Femur (tissue), 1 donor: ENCODE results near the gene SCAMP4.

Experiments used
- DNase-seq: peaks from one replicate; pipeline ENCODE4 v3.0.0-alpha.2; 2017

SCAMP4 gene

DNA sequence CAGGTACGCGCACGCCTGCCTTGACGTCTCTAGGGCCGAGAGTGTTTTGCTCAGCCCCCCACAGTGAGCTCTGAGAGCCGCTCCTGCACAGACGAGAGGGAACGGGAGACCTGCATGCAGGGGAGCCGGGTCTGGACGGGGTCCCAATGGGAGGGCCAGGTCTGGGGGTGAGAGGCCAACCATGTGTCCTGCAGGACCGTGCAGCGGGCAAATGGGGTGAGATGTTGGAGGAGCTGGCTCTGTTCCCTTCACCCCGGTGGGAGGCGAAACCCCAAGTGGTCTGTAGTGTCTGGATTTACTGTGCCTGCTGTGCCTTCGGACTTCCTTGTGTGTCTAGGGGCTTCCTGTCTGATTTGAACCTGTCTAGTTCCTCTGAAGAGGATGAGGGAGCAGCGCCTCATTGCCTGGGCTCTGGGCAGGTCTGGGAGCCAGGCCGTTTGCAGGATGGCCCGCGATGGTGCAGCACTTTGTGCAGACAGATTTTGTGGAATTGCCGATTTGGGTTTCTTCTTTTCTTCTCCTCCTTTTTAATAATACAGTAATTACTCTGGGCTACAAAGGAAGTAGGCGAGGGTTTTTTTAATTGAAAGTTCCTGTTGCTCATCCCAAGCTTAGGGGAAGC is 37.8 kb downstream of the SCAMP4 start:
- DNase-seq = no peak

DNA sequence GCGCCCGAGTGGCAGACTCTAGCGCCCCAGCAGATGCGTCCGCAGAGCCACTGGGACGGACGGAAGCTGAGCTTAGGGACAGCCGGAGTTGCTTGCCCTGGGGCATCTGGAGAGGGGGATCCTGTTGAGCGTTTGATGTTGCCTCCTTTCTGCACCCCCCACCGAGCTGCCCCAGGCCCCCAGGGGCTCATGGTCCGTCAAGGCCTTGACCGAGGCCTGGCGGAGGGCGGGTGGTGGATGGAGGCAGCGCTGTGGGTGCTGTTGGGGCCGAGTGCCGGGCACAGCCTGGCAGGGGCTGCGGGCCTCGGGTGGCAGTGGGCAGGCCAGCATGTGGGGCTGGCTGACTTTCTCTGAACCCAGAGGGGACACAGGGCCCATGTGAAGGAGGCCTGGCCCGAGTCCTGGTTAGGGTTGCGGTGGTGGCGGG is 38.5 kb downstream of the SCAMP4 start:
- no peak for DNase-seq

DNA sequence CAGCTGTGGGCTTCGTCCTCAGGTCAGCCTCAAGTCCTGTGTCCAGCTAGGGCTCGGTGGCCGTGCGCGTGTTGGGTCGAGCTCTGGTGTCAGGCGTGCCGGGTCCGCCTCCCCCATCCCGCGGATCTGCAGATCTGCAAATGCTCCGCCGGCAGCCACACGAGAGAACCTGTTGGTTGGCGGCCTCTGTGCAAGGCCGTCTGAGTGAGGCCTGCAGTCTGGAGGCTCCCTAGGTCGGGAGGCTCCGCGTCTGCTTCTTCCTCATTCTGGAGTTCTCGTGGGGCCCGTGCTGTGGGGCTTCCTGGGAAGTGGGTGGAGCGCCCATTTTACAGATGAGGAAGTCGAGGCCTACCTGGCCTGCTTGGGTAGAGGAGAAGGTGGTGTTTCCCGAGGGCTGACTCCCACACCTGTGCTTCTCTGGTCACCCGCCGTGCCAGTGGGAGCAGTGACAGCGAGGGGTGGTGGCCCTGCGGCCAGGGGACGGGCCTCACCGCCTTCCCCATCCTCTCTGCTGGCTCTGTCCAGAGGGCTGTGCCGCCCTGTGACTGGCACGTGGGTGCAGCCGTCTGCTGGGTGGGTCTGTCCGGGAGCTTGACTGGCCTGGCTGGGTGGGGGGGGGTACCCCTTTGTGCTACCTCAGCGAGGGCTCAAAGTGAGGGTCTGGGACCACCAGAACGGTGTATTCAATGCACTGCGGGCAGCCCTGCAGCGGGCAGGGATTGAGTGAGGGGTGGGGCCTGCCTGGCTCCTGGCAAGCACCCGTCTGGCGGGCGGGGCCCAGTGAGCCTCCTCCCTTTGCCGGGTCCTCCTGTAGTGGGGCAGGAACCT is 39.1 kb downstream of the SCAMP4 start:
- no peak for DNase-seq

DNA sequence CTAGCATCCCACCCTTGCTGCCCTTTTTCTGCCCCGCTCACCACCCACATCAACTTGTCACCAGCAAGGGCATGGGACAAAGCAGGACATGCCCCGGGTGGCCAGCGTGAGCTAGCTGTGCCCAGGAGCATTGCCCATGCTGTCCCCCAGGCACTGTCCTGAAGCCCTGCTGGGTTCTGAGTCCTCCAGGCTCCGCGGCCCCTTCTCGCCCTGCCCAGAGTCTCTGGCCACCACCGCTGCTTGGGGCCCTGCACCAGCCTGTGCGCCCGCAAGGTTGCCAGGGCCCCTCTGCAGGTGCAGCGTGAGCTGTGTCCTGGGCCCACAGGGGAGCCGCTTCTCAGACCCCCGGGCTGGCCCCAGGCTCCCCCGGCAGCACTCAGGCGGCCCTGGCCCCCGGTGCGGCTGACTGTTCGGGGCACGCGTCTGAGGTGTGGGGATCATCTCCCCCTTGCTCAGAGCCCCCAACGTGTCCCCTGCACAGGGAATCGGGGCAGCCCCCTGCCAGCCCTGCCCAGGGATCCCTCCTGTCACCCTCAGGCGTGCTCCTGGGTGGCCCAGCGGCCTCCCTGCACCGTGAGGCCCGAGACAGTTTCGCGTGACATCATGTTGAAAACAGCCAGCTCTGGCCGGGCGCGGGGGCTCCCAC is 39.8 kb downstream of the SCAMP4 start:
- DNase-seq = no peak

DNA sequence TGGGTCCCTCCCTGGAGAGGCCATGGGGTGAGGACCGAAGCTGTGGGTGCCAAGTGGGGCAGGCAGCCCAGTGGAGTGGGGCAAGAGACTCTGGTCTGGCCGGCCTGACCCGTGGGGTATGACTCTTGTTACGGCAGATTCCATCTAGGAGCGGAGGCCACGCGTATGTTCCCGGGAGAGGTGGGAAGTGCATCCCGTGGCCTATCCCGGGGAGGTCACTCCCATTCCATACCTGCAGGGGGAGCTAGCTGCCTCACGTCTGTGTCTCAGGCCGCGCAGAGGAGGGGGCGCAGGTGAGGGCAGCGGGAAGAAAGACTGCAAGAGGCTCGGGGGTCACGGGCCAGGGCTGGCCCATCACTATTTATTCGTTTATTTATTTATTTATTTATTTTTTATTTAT is 40.7 kb downstream of the SCAMP4 start:
- DNase-seq = no peak

DNA sequence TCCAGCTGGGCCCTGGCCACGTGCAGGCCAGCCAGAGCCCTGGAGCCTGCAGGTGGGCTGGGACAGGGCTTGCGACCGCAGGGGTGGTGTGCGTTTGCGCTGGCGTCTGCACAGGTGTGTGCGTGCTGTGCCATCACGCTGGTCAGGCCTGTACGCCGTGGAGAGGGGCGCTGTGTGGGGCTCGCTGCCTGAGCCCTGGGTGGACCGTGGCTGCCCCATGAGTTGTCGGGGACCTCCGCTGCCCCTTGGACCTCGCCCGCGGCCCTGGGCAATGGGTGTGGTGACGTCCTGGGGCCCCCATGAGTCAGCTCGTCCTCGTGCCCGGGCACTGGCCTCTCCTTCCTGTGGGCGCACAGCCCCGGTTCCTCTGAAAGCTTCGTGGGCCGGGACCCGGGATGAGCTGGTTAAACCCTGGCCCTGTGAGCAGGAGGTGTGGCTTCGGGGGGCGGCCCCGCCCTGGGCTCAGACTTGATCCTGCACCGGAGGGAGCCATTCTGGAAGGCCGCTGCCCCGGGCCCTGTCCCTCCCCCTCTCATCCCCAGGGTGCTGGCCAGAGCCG is 42.5 kb downstream of the SCAMP4 start:
- DNase-seq = no peak

DNA sequence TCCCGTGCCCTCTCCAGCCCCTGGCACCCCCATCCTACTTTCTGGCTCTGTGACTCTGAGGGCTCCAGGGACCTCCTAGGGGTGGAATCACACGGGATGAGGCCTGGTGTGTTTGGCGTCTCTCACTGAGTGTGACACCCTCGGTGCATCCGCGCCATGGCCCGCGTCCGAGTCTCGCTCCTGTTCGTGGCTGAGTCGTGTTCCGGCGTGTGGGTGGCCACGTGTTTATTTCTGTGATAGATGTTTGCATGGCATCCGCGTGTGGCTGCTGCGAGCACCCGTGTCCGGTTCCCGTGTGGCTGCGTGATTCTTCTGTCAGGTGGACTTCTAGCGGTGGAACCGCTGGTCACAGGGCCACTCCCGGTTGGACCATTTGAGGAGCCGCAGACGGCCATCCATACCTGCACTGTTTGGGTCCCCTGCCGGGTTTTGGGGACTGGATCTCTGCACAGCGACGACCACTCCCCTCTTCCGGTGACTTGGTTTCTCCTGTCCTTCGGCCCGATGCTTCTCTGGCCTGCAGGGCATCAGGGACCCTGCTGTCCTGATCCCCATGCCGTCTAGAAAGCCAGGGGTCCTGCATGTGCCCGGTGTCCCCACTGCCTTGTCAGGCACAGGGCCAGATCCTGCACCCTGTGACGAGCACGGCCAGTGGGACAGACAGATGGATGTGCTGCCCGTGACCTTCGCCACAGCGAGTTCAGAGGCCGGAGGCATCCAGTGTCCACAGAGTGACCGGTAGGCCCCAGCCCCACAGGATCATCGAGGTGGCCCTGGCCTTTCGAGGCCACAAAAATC is 44.3 kb downstream of the SCAMP4 start:
- DNase-seq = no peak

DNA sequence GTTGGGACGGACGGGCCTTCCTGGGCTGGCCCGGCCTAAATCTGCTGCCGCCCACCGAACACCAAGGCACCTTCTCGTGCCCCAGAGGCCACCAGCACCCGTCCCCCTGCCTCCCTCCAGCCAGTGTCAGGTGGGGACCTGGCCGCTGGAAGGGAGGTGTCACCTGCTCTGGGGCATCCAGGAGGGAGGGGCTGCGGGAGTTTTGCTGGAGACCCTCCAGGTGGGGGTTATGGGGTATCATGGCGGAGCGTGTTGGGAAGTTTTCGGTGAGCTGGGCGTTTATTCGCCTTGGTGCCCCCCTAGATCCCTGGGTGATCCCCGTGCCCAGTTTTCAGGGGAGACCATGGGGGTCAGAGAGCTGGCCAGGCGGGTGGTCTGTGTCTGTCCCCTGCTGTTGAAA is 45.4 kb downstream of the SCAMP4 start:
- no peak for DNase-seq

DNA sequence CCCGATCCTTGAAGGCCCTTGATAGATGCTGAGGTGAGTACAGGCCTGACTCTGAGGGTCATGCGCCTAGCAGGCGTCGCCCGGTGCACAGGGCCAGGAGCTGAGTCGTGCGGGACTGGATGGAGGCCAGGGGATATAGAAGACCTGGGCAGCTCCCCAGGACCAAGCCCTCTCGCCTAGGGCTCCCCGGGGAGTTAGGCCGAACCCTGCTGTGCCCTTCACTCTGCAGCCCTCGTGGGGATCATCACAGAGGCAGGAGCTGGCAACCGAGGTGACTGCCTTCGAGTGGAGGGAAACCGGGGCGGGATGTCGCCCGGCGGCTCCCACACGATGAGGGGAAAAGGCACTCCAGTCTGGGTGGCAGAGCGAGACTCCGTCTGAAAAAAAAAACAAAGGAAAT is 47.4 kb downstream of the SCAMP4 start:
- DNase-seq = no peak

DNA sequence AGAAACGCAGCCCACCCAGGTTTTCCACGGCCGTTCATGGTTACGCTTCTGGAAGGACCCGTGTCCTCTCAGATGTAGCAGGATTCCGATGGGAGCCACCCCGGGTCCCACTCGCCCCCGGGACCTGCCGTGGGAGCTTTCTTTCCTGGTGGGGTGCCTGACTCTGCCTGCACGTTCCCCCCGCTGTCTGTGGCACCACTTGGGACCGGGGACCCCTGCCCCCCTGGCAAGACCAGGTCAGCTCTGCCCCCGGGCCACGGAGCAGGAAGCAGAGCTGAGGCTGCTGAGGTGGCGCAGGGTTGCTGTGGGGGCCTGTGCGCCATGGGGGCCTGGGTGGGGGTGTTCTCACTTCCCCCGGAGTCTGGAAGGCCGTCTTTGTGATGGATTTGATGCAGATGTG is 47.8 kb downstream of the SCAMP4 start:
- DNase-seq = no peak

DNA sequence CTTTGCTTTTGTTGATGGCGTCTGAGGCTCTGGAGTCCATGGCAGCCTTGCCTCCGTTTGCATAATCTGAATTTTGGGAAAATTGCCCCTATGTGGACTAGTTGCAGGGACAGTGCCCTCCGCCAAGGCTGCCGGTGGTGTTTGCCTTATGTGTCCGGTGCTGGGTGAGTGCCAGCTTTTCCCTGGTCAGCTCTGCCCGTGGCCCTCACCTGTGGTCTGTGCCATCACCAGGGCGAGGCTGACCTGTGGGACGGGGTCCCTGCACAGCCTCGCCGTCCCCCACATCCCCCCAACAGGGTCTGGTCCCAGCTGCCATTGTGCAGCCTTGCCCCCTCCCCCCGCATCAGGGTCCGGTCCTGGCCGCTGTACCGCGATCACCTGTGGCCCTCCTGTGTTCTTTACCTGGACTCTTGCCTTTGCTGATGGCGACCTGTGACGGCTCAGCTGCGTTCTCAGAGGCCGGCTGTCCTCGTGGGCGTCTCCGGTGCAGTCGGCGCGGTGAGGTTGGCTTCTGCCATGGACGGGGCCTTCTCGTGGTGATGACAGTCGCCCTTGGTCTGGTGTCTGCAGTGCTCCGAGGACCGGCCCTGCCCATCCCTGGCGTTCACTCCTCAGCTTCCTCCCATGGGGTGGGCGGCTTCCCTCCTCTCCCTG is 48.4 kb downstream of the SCAMP4 start:
- no peak for DNase-seq

DNA sequence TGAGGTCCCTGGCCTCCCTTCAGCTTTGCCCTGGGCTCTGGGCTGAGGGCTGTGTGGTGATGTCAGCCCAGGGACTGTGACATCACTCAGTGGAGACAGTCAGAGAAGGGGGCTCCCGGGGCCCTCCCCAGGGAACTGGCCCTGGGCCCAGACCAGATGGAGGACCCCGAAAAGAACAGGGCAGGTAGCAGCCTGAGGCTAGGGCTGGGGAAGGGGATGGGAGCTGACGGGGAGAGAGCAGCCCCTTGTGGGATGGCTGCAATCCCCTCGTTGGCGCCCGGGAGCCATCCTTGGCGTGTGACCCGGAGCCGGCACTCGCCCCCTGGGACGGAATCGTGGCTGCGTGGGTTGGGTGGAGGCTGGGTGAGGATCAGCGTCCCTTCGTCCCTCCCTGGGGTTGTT is 49.3 kb downstream of the SCAMP4 start:
- DNase-seq = no peak

DNA sequence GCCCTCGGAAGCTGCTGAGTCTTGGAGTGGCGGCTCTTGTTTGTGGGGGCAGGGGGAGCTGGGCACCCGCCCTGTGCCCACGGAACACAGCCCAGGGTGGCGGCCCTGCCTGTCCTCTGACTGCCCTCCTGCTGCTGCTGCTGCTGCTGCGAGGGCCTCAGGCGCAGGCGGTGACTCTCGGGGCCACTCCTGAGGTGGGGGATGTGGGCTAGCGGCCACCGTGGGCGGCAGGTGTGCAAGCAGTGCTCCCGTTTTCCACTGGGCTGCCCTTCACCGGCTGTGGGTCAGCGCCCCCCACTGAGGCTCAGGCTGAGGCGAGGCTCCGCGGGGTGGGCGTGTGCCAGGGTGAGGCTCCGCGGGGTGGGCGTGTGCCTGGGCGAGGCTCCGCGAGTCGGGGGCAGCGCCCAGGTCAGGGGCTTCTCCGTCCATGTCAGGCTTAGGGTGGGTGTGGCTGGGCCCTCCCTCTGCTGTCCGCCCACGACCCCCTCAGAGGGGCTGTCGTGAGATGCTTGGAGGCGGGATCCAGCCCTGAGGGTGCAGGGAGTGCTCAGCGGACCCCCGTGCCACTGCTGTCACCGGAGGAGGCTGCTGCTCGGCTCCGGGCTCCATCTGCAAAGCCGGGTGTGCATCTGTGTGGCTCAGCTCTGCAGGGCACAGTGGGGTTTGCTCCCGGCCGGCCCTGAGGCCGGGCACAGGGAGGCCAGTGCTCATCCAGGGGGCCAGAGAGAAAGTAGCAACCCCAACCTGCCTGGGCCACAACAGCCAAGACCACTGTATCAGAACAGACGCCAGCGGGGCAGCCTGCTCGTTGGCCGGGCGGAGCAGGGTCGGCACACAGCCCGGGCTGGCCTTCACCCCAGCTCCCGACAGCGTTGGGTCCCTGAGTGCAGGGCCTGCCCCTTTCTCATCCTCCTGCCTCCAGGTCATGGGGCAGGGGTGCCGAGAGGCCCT is 50.2 kb downstream of the SCAMP4 start:
- no peak for DNase-seq

DNA sequence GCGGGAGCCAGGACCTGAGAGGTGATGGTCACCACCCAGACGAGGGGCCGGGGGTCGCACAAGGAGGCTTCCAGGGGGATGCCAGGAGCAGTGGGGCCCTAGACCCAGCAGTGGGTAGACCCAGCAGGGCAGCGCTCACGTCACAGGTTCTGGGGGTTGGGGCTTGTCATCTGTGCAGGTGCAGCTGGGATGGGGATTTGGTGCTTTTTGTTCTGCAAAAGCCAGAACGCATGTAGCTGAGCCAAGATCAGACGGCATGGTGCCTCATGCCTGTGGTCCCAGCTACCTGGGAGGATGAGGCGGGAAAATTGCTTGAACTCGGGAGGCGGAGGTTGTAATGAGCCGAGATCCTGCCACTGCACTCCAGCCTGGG is 50.9 kb downstream of the SCAMP4 start:
- DNase-seq = no peak

DNA sequence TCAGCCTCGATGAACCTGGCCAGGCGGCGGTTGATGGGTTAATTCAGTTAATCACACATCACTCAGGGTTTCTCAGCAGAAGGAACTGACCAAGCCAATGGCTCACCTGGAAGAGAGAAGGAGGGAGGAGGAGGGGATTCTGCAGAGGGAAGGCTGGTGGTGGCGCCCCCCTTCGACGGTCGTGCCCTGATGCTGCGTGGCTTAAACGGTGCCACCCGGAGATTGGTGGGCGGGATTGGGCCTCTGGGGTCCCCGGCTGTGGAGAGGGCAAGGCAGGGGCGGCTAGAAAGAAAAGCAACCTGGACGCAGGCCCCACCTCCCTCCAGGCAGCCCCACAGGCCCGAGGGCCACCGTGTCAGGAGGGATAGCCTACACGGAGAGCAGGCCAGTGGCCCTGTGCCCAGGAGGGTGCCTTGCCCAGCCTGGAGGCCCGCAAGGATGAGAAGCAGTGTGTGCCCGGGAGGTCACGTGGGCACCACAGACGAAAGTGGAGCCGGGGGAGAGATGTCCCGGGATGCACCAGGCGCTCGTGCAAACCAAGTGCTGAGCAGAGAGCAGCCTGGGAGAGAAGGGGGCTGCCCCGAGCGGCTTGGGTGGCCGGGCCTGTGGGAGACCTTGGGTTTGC is 51.8 kb downstream of the SCAMP4 start:
- DNase-seq = no peak

DNA sequence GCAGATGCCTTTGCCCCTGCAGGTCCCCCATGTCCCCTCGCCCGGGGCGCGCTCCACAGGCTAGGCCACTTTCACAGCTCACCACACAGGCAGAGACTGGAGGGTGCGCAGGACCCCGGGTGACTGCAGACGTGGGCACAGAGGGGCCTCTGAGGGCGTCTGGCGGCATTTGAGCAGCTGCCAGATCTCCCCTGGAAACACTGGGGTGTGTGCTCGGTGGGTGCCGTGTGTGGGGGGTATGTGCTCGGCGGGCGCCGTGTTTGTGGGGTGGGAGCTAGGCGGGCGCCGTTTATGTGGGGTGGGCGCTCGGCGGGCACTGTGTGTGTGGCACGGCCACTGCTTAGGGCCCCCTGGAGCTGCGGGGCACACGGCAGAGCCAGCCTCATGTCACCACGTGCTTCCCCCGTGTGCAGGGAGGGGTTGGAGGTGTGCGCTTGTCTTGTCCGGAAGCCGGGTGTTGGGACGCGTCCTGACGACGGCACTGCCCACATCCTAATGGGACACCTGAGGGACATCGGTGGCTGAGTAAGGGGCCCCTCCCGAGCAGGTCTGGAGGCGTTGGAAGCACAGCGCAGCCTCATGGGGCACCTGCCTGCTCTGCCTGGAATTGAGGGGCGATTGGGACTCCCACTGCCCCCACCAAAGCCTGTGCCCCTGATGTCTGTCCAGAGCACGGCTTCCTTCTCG is 52.5 kb downstream of the SCAMP4 start:
- DNase-seq = no peak

DNA sequence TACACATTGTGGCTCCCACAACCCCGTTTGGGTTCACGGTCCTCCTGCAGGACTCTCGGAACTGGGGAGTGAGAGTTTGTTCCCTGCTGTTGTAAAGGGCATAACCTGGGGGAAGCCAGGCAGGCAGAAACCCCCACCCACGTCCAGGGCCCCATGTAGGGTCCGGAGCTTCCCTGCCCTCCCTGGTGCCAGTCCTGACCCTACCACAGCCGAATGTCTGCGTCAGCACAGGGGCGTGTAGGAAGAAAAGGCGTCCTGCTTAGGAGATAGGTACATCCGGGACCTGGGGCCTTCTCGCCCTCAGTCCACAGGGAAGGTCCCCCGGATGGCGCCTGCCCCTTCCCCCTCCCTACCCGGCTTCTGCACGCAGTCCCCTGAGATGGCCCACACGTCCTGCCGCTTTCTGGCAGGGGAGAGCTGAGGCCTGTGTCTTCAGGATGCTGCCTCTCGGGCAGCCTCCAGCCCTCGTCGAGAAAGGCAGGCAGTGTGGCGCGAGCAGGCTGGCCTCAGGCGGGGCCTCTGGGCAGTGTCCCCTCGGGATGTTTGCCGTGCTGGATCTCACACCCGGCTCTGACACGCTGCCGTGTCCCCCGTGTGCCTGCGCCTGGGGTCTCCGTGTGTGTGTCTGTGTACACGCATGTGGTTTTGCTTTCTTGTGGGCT is 54.9 kb downstream of the SCAMP4 start:
- no peak for DNase-seq

DNA sequence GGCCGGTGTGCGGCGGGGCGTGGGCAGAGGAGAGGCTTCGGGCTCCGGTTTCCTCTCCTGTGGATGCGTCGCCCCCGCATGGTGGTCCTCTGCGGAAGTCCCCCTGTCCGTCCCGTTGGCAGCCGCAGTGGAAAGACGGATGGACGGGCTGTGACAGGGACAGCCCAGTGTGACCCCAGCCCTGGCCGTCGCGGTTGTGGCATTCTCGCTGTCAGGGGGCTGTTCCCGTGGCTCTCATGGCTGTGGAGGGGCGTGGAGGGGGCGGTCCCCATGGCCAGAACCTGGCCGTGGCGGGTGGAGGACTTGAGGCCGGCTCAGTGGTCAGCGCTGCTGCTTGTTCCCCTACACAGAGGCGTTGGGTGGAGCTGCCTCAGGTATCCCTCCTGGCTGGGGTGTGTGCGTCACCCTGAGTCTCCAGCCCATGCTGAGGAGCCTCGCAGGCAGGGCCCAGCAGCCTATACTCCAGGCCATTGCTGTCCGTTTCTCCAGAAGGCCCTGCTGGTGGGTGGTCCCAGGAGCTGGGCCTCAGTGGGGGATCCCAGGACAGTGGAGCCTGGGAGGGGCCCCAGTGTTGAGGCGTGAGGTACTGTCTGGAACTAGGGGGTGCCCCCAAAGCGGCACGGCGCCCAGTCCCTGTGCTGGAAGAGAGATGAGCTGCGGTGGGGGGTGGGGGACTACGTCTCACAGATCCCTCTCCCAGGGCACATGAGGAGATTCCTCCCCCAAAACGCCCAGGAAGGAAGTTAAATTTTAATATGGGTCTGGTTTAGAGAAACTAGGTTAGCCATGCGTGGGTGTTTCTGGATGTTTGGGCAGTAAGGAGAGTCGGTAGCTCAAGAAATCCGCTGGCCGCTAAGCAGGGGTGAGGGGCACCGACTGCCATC is 56.0 kb downstream of the SCAMP4 start:
- no peak for DNase-seq

DNA sequence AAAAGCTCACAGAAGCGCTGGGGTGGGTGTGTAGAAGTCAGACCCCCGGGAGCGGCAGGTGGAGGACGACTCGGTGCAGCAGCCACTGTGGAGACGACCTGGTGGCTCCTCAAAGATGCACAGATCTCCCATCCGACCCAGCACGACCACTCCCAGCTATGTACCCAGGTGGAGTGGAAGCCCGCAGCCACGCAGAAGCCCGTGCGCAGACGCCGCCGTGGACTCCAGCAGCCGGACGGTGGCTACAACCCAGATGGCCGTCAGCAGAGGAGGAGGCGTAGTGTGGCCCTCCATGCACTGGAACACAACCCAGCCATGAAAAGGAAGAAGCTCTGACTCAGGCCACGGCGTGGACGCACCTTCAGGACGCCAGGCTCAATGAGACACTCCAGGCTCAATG is 57.5 kb downstream of the SCAMP4 start:
- no peak for DNase-seq
